GM06990 (cell line): ENCODE data around the gene RSKR.

Source experiments
- DNase-seq: peaks from one replicate; pipeline ENCODE4 v3.0.0-alpha.2; 2011; ENCODE audit not compliant: insufficient read length; ENCODE audit errors: extremely low read depth
- H3K27me3 ChIP-seq: replicated peaks from 2 replicates; pipeline ENCODE4 v1.6.0; 2011; ENCODE audit warnings: low read length; ENCODE audit not compliant: control insufficient read depth, insufficient read depth
- H3K36me3 ChIP-seq: 2 replicates; pipeline ENCODE4 v1.5.1; 2011; ENCODE audit warnings: low read length; ENCODE audit not compliant: control insufficient read depth, insufficient read depth
- H3K4me3 ChIP-seq: replicated peaks from 2 replicates; pipeline ENCODE4 v1.5.1; 2011; ENCODE audit warnings: low read depth, mild to moderate bottlenecking, control low read depth, low read length
- CTCF ChIP-seq: IDR thresholded peaks from 2 replicates; pipeline ENCODE4 v1.5.1; 2011; ENCODE audit warnings: low read length, control low read depth, mild to moderate bottlenecking, inconsistent platforms; ENCODE audit not compliant: insufficient read depth, poor library complexity, severe bottlenecking

RSKR gene

GRCh38 chr17:28571361-28572122 is 42.4 kb downstream of the RSKR start, which contains the start of gene PIGS:
Gene PIGS, minus strand, starts transcription at chr17:28571524. Its CDS starts 28 bp downstream, at chr17:28571496.
- H3K4me3 ChIP-seq, result peak within 1 kb of the TSS; percentile 96
- H3K27me3 ChIP-seq, result no peaks in the 10 kb centered on the region
- no peak for TF ChIP-seq CTCF
- H3K36me3 ChIP-seq, result peaks cover 7% of the 10 kb centered on the region
- peak; percentile 95 for DNase-seq

- no peaks in the 10 kb centered on the region for H3K27me3 ChIP-seq
- H3K36me3 ChIP-seq, result peaks cover 7% of the 10 kb centered on the region
- DNase-seq, result peak; percentile 67
- no peak for TF ChIP-seq CTCF
- peak overlapping the region; percentile 96 for H3K4me3 ChIP-seq
Observed at GRCh38 chr17:28570716-28571360, 43.1 kb downstream of the RSKR start.

GRCh38 chr17:28569446-28569845 is 44.5 kb downstream of the RSKR start:
- peak overlapping the region; percentile 96 for H3K4me3 ChIP-seq
- peaks cover 4% of the 10 kb centered on the region for H3K36me3 ChIP-seq
- H3K27me3 ChIP-seq, result no peaks in the 10 kb centered on the region
- no peak for DNase-seq
- no peak for TF ChIP-seq CTCF

- peak; percentile 53 for DNase-seq
- Histone ChIP-seq H3K36me3 (peaks cover 8% of the 10 kb centered on the region), H3K4me3 (peak overlapping the region; percentile 37), H3K27me3 (no peaks in the 10 kb centered on the region)
- TF ChIP-seq CTCF, result no peak
Observed at GRCh38 chr17:28567604-28568003, 46.4 kb downstream of the RSKR start.

GRCh38 chr17:28563475-28563874 is 50.5 kb downstream of the RSKR start:
- no peak for DNase-seq
- H3K36me3 ChIP-seq, result peaks cover 18% of the 10 kb centered on the region
- no peaks in the 10 kb centered on the region for H3K27me3 ChIP-seq
- no peak overlapping the region for H3K4me3 ChIP-seq
- TF ChIP-seq CTCF, result no peak
